Epithelial cell of proximal tubule (primary cell): Measurements from ENCODE around the gene LYRM1. TPM values are rescaled to one million over a fixed set of nuclear protein-coding genes. Genes with fewer than 3 reads are reported as not detected.

Experiments
- DNase-seq: peaks from one replicate; pipeline ENCODE4 v3.0.0-alpha.2; 2011; ENCODE audit warnings: low read depth
- H3K4me3 ChIP-seq: 2 replicates; pipeline ENCODE4 v1.5.1; 2011; ENCODE audit warnings: low read depth, mild to moderate bottlenecking, low read length
- total RNA-seq: library from RNA; depleted of rRNA; stranded (reverse); fragments of >200 nt; gene quantifications from 2 replicates; pipeline ENCODE4 v1.2.3, GENCODE V29; 2015
- TF ChIP-seq, protein P1 (sequence below): conservative IDR thresholded peaks from 2 replicates; pipeline ENCODE4 v1.5.1; 2012; ENCODE audit warnings: low read depth, mild to moderate bottlenecking, low read length

Gene LYRM1
- total RNA-seq, 1 donor from 2014 or later = 23.8 TPM

DNA sequence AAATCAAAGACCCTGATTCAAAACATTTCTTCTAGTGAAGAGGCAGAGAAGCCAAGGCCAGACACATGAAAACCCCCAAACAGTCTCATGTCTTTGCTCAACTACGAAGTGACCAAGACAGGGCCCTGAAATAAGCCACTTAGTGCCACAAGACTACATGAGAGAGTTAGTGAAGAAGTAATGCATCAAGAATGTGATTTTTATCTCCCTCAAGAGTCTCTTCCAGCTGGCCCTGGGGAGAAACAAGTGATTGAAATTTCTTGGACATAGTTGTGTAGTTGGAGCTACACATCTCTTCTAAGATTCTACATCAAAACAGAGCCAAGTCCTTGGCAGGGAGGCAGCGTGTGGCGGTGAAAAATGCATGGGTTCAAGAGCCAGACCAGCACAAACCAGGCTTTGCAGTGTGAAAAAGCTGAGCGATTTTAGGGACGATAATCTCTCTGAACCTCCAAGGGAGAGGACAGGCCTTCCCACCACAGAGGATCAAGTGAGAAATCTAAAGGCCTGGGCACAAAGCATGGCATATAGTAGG, 30.6 kb downstream of the LYRM1 start:
- H3K4me3 ChIP-seq = no peak overlapping the region
- no peak for DNase-seq
- TF ChIP-seq, protein P1, sequence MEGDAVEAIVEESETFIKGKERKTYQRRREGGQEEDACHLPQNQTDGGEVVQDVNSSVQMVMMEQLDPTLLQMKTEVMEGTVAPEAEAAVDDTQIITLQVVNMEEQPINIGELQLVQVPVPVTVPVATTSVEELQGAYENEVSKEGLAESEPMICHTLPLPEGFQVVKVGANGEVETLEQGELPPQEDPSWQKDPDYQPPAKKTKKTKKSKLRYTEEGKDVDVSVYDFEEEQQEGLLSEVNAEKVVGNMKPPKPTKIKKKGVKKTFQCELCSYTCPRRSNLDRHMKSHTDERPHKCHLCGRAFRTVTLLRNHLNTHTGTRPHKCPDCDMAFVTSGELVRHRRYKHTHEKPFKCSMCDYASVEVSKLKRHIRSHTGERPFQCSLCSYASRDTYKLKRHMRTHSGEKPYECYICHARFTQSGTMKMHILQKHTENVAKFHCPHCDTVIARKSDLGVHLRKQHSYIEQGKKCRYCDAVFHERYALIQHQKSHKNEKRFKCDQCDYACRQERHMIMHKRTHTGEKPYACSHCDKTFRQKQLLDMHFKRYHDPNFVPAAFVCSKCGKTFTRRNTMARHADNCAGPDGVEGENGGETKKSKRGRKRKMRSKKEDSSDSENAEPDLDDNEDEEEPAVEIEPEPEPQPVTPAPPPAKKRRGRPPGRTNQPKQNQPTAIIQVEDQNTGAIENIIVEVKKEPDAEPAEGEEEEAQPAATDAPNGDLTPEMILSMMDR = no peak

DNA sequence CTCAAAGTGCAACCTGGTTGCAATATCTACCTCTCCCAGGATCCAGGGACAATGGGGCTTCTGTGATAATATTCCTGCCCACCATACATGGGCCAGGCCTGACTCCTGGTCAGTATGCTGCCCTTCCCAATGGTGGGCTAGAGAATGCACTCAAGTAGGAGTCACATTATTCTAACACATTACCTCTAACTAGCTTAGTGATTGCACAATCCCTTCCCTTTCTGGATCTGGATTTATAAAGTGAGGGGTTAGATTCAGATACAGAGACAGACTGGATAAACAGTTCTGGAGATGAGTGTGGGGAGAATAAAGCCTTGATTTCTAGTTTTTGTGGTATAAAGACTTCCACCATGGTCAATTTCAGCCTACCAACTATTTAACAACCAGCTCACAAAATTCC, 33.0 kb downstream of the LYRM1 start:
- TF ChIP-seq, protein P1 = no peak
- no peak overlapping the region for H3K4me3 ChIP-seq
- DNase-seq = no peak

DNA sequence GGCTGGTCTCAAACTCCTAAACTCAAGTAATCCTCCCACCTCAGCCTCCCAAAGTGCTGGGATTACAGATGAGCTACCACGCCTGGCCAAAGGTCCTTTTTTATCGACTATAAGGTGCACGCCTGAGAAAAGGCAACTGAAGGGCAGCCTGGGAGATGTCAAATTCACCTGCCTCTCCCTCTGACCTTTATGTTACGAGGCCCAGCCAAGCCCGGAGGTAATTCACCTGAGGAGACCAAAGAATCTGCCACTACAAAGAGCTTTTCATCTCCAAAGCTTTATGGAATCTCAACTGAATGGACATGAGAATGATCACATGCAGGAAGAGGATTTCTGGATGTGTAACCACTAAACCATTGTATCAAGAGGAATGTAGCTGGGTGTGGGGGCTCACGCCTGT, 37.2 kb downstream of the LYRM1 start:
- no peak for DNase-seq
- TF ChIP-seq, protein P1 = no peak
- no peak overlapping the region for H3K4me3 ChIP-seq

DNA sequence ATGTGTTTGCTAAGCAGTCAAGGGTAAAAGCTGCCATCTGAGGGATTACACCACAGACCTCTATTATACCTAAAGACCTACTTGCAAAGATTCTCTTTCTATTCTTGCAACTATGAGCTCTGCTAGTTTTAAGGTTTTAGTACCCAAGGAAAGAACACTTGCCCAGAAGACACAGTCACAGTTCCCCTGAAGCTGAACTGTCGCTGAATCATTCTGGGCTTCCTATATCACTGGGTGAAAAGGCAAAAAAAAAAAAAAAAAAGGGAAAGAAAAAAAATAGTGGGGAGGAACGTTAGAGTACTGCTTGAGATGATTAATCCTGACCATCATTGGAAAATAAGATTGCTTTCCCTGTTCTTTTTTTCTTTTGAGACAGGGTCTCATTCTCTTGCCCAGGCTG, 37.9 kb downstream of the LYRM1 start:
- TF ChIP-seq, protein P1 = no peak
- DNase-seq = no peak
- H3K4me3 ChIP-seq = no peak overlapping the region

DNA sequence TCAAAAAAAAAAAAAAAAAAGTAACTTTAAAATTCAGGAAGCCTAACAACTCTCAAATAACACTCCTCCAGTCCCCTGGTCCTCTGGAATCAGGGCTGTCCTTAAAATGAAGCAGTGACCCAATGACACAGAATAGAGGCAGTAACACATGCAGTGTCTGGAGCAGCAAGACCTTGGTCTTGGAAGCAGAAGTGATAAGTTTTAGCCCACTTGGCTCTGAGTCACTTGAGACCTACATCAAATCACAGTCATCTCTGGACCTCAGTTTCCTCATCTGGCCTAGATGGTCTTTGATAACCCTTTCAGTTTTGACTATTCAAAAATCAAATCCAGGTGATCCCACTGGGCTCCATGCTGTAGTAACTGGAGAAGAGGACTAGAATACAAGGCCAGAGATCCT, 39.0 kb downstream of the LYRM1 start:
- DNase-seq = no peak
- H3K4me3 ChIP-seq = no peak overlapping the region
- TF ChIP-seq, protein P1 = no peak

DNA sequence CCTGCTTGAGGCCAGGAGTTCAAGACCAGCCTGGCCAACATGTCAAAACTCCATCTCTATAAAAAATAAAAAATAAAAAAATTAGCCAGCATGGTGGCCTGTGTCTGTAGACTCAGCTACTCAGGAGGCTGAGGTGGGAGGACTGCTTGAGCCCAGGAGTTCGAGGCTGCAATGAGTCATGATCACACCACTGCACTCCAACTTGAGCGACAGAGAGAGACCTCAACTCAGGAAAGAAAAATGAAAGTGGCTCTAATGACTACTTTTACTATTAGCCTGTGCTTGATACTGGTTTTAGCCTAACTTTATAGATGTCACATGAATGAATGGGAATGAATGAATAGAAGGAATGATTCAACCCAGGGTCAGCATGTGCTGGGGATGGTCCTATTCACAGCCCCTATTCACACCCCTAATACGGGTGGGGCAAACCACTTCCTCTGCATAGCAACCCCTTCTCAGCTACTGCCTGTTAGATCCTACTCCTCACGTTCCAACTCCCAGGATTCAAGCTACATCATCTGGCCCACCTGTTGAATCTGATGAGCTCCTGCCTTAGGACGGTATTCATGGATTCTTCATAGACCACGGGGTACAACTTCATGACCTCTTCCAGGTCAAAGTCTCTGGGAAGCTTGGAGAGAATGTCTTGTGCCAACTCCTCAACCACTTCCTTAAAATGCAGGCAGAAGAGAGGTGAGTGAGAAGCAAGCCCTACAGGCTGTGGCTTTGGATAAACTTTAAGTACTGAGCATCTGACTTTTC, 40.5 kb downstream of the LYRM1 start:
- no peak for DNase-seq
- no peak overlapping the region for H3K4me3 ChIP-seq
- TF ChIP-seq, protein P1 = no peak

DNA sequence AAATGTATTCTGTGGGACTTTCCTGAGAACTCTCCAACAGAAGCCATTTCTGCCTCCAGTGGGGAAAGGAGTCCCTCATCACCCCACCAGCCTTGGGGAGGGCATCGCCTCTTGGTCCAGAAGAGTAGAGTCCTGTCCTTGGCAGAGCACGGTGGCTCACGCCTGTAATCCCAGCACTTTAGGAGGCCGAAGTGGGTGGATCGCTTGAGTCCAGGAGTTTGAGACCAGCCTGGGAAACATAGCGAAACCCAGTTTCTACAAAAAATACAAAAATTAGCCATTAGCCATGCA, 41.0 kb downstream of the LYRM1 start:
- no peak overlapping the region for H3K4me3 ChIP-seq
- no peak for DNase-seq
- TF ChIP-seq, protein P1 = no peak
